ENCODE measurements around the gene TELO2. TPM values are rescaled to one million over a fixed set of nuclear protein-coding genes. Genes with fewer than 3 reads are reported as not detected.
"Not testable (repeated sequence)": the region's sequence is repeated elsewhere in the genome, so short reads cannot be mapped to it uniquely, and the experiment has no call there.

Gene TELO2
- total RNA-seq, 1 experiment from 2014 or later: 65.4 TPM

GRCh38 chr16:1468426-1468810 lies 24.7 kb upstream of the TELO2 start:
- CTCF ChIA-PET: no interaction called here
- no TSS peak for BruUV-seq (replicated peaks)
- H3K27ac ChIP-seq (ENCODE audit: low read length): no peak overlapping the region
- no peak for DNase-seq (ENCODE audit: low read depth, low spot score)
- H3K36me3 ChIP-seq (ENCODE audit: control insufficient read depth, insufficient read depth, low read length): no peaks in the 10 kb centered on the region
- POLR2A ChIA-PET: no interaction called here
- peaks cover 22% of the 10 kb centered on the region for H3K4me1 ChIP-seq (ENCODE audit: control insufficient read depth, insufficient read depth, low read length)
- no peak overlapping the region for H3K4me3 ChIP-seq (ENCODE audit: low read depth in 2 of 2, low read length in 2 of 2)
- in situ Hi-C loops (cut with HindIII; ENCODE audit: low pct_unique_long_range_greater_than_20kb, low sequenced_read_pairs) (no loop called here), intact Hi-C loops (cut with micrococcal nuclease; ENCODE audit: unreplicated experiment) (no loop called here)
- no peak for ATAC-seq
- TF ChIP-seq CTCF (IDR thresholded peaks at IDR 0.05) (no peak), REST (IDR thresholded peaks at IDR 0.05; ENCODE audit: insufficient read depth in 1 of 2, low read depth in 2 of 2, low read length in 1 of 2) (no peak), TCF7L2 (IDR thresholded peaks at IDR 0.05; ENCODE audit: low read depth, low read length) (no peak), POLR2AphosphoS5 (IDR thresholded peaks at IDR 0.05; ENCODE audit: low read depth, low read length) (no peak), SIN3A (IDR thresholded peaks at IDR 0.05; ENCODE audit: borderline replicate concordance, insufficient read depth, low read depth, low read length) (no peak)
- no peaks in the 10 kb centered on the region for H3K27me3 ChIP-seq (ENCODE audit: control insufficient read depth, insufficient read depth, low read length)
- no peaks in the 10 kb centered on the region for H3K9me3 ChIP-seq (ENCODE audit: control insufficient read depth, insufficient read depth, low read depth, low read length)

GRCh38 chr16:1469141-1469540 lies 24.0 kb upstream of the TELO2 start:
- DNase-seq (ENCODE audit: low read depth, low spot score); ATAC-seq; CTCF ChIA-PET; in situ Hi-C loops (cut with HindIII; ENCODE audit: low pct_unique_long_range_greater_than_20kb, low sequenced_read_pairs); H3K4me3 ChIP-seq (ENCODE audit: low read depth in 2 of 2, low read length in 2 of 2); BruUV-seq (replicated peaks); H3K9me3 ChIP-seq (ENCODE audit: control insufficient read depth, insufficient read depth, low read depth, low read length); H3K27me3 ChIP-seq (ENCODE audit: control insufficient read depth, insufficient read depth, low read length); intact Hi-C loops (cut with micrococcal nuclease; ENCODE audit: unreplicated experiment); H3K27ac ChIP-seq (ENCODE audit: low read length); H3K36me3 ChIP-seq (ENCODE audit: control insufficient read depth, insufficient read depth, low read length); POLR2A ChIA-PET: not testable (repeated sequence)
- H3K4me1 ChIP-seq (ENCODE audit: control insufficient read depth, insufficient read depth, low read length): peaks cover 28% of the 10 kb centered on the region

- ChIA-PET POLR2A (no interaction called here), CTCF (no interaction called here)
- in situ Hi-C loops (cut with HindIII; ENCODE audit: low pct_unique_long_range_greater_than_20kb, low sequenced_read_pairs): no loop called here
- BruUV-seq (replicated peaks): no TSS peak
- Histone ChIP-seq H3K9me3 (ENCODE audit: control insufficient read depth, insufficient read depth, low read depth, low read length) (no peaks in the 10 kb centered on the region), H3K27ac (ENCODE audit: low read length) (no peak overlapping the region; the same call in 1 of the 2 replicates), H3K27me3 (ENCODE audit: control insufficient read depth, insufficient read depth, low read length) (no peaks in the 10 kb centered on the region), H3K4me1 (ENCODE audit: control insufficient read depth, insufficient read depth, low read length) (peaks cover 28% of the 10 kb centered on the region), H3K4me3 (ENCODE audit: low read depth in 2 of 2, low read length in 2 of 2) (no peak overlapping the region), H3K36me3 (ENCODE audit: control insufficient read depth, insufficient read depth, low read length) (no peaks in the 10 kb centered on the region; the same call in 1 of the 2 replicates)
- intact Hi-C loops (cut with micrococcal nuclease; ENCODE audit: unreplicated experiment): no loop called here
- TF ChIP-seq CTCF (IDR thresholded peaks at IDR 0.05) (no peak), TCF7L2 (IDR thresholded peaks at IDR 0.05; ENCODE audit: low read depth, low read length) (no peak), REST (IDR thresholded peaks at IDR 0.05; ENCODE audit: insufficient read depth in 1 of 2, low read depth in 2 of 2, low read length in 1 of 2) (no peak), POLR2AphosphoS5 (IDR thresholded peaks at IDR 0.05; ENCODE audit: low read depth, low read length) (no peak), SIN3A (IDR thresholded peaks at IDR 0.05; ENCODE audit: borderline replicate concordance, insufficient read depth, low read depth, low read length) (no peak)
- DNase-seq (ENCODE audit: low read depth, low spot score) (no peak), ATAC-seq (no peak)
These were observed 23.4 kb upstream of the TELO2 start for GRCh38 chr16:1469693-1470201.
